Suppressor macrophage treated with lipopolysaccharide for 1 hour (primary cell): ENCODE results near the gene AURKB.

Experiments used
- DNase-seq, 3 donors: peaks; one replicate each; pipeline ENCODE4 v3.0.0-alpha.2; 2020 to 2022

Gene AURKB

DNA sequence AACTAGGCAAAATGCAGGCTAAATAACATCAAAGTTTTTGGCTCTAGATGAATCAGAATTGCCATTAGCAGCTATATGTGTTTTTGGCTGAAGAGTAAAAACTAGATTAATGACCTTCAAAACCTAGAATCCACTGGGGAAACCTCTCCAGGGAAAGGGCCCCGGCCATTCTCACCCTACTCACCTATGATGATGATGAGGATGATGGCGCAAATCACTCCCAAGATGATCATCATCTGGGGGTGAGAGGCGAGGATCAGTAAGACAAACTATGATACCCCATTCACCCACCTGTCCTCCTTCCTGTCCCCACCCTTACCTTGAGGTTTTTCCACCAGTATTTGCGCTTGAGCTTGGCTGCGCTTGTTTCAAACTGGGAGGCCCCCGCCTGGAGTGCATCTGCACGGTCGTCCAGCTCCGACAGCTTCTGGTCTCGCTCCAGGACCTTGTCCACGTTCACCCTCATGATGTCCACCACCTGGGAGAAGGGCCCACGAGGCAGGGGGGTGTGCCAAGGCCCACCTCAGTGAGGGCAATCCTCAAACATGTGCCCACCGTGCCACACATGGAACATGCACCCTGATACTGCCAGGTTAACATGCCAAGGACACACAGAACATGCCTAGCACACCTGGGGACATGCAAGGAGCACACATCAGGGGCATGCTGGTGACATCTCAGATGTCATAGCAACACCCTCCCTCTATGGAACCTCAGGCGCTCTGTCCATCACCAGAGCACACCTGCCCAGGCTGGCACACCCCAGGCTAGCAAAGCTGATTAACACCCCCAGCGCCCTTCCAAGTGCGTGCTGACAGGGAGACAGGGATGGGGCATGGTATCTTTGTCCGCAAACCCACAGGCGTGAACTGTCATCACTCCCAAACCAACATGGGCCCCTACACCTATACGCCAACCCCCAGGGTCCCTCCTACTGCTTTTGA is 48.8 kb downstream of the AURKB start:
- no peak for DNase-seq

DNA sequence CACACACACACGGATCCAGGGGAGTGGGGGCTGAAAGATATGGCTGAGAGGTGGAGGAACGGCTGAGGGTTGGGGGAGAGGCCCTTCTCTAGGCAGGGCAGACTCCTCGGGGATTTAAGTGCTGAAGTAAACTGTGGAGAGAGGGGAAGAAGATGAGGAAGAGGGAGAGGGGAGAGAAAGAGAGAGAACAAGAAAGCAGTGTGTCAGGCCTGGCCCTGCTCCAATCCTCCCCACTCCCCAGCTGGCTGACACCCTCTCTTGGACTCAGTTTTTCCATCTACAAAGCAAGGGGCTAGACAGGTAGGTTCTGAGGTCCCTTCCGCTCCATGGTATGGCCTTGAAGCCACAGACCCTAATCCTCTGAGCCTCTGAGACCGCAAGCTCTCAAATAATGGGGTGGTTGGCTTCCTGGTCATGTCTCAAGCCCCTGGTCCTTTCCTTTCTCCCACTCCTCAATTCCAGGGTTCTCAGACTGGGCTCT is 49.6 kb downstream of the AURKB start:
- no peak for DNase-seq

DNA sequence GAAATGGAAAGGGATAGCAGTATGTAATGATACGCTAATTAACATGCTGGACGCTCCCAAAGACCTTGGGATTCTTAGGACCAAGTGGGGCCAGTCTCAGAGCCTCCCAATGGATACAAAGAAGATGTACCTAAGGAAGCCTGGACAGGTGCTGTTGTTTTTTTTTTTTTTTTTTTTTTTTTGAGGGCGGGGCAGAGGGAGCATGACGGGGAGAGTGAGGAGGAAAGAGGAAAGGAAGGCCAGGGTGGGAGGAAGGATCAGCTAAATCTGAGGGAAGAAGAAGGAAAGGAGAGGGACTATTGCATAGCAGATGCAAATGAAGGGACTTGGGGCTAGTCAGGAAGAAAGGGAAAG is 50.2 kb downstream of the AURKB start:
- peak in 1 of 3 donors; percentile 13 for DNase-seq

DNA sequence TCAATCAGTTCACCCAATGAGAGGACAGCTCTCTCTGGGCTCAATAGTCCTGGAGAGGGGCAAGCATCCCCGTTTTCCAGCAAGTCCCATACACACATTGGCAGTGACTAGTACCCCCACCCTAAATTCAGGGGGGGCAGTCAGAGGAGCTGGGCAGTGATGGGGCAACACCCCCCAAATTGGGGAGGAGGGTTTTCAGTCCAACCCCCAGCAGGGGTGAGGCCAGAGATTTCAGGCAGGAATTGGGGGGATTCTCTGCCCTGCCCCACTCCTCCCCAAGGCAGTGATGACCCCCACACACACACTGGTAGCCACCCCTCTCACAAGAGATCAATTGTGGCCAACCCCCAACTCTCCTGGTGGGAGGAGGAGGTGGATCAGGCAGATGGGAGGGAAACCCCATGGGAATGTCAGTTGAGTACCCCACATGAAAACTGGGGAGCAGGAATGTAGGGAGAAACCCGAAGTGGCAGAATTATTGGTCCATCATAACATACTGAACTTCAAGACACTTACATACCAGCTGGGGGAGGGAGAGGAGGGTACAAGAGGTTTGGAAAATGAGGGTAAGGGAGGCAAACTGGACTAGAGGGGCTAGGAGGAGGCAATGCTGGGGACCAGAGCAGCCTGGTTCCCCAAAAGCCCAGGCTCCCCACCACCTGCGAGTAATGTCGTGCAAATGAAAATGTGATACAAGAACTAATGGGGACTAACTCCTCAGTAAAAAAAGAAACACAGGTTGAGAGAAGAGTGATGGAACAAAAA is 50.7 kb downstream of the AURKB start:
- DNase-seq = no peak

GRCh38 chr17:8159032-8159400 is 51.4 kb downstream of the AURKB start:
- no peak for DNase-seq

DNA sequence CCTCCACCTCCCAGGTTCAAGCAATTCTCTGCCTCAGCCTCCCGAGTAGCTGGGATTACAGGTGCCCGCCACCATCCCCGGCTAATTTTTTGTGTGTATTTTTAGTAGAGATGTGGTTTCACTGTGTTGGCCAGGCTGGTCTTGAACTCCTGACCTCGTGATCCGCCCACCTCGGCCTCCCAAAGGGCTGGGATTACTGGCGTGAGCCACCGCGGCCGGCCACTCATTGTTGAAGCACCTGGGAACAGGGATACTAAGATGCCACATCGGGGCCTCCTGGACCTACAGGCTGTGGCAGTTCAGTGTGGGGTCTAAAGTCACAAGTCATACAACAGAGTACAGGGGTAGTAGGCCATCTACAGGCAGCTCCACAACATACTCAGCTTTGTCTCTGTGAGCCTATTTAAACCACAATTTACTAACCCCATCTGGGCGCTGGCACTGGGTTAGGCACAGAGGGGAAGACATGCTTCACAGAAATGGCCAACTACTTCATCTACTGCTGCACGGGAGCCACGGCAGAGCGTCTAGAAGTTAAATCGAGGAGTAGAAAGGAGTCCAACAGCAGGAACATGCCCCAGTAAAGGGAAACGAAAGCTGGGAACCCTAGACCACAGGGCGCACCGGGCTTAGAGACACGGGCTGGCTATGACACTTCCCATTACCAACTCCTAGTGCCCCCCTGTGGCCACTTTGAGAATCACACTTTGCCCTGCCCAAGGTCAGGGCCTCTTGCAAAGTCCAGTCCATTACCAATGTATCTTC is 51.9 kb downstream of the AURKB start:
- peak; percentile 94 to 97 (median 97) for DNase-seq

- peak; percentile 99 to 100 (median 100) for DNase-seq
Observed at GRCh38 chr17:8156246-8156992, 54.0 kb downstream of the AURKB start.

DNA sequence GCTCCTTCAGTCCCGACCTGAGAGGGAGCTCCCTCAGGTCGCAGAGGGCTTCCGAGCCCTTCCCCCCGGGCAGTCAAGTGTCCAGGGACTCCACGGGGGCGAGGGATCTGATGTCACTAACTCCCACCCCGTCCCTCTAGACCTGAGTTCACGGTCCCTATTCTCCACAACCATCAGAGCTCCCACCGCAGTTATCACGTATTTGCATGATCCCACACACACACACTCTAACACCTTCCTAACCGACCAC is 54.5 kb downstream of the AURKB start:
- DNase-seq = no peak

DNA sequence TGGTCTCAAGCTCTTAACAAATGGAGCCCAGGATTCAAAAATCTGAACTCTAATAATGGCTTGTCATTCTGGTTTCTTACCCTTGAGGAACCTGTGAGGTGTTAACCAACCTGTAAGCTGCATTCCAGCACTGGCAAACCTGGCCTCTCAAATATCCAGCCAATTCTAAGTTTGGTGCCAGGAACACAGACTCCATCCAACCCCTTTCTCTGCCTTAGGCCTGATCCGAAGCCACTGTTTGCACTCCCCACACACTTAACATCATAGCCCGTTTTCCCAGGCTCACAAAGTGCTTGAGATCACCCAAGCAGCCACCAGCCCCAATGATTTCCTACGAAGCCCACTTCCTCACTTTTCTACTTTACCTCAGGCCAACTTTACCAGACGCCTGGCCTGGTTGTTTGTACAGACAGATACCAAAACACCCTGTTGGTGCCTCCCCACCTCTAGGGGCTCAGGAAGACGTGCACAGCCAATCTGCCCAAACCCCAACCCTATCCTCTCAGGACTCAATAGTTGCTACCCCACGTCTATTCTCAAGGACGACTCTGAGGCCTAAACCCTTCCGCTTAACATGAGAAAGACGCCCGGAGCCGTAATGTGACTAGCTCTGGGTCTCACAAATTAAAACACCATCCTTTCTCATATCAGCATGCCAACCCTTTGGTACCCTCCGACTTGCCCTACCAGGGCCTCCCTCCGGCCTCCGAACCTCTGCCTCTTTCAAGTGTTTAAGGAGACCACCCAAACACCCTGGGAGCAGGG is 55.0 kb downstream of the AURKB start:
- DNase-seq = no peak
